ENCODE results near the gene MIB2. TPM values are rescaled to one million over a fixed set of nuclear protein-coding genes. Genes with fewer than 3 reads are reported as not detected.

MIB2 gene
- total RNA-seq, 1 donor from 2014 or later = 7.5 TPM

DNA sequence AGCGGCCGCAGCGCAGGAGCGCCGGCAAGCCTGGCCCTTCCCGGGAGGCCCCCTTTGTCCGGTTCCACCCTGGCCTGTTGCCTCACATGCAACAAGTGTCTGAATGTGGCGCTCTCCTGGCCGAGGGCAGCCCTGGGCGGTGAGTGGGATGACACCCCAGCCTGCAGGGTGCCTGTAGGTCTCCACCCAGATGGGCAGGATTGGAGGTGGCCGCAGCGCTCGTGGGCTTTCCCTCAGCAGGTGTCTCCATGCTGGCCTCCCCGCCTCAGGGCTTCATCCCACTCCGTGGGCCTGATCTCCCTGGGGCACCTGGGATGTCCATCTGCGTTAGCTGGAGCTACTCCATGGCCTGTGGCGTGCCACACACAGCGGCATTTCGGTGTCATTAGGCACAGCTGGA lies 1.5 kb downstream of the MIB2 start:
- H3K79me2 ChIP-seq (ENCODE audit: low read depth) = peaks cover 30% of the 10 kb centered on the region
- H3K27me3 Mint-ChIP-seq (ENCODE audit: insufficient read depth, low read depth) = no peaks in the 10 kb centered on the region
- peaks cover 11% of the 10 kb centered on the region for H3K4me1 ChIP-seq
- peaks cover 26% of the 10 kb centered on the region for H3K4me1 Mint-ChIP-seq
- H3K27me3 ChIP-seq = no peaks in the 10 kb centered on the region
- peaks cover 53% of the 10 kb centered on the region for H4K20me1 ChIP-seq (ENCODE audit: low read depth)
- H3F3A ChIP-seq (ENCODE audit: low read depth) = peaks cover 14% of the 10 kb centered on the region
- H3K9ac ChIP-seq = peak overlapping the region; percentile 91
- H3K36me3 Mint-ChIP-seq = peaks cover 8% of the 10 kb centered on the region
- TF ChIP-seq EZH2 (IDR thresholded peaks at IDR 0.05) (no peak), EZH2phosphoT487 (IDR thresholded peaks at IDR 0.05) (no peak)
- TF ChIP-seq, protein P1, sequence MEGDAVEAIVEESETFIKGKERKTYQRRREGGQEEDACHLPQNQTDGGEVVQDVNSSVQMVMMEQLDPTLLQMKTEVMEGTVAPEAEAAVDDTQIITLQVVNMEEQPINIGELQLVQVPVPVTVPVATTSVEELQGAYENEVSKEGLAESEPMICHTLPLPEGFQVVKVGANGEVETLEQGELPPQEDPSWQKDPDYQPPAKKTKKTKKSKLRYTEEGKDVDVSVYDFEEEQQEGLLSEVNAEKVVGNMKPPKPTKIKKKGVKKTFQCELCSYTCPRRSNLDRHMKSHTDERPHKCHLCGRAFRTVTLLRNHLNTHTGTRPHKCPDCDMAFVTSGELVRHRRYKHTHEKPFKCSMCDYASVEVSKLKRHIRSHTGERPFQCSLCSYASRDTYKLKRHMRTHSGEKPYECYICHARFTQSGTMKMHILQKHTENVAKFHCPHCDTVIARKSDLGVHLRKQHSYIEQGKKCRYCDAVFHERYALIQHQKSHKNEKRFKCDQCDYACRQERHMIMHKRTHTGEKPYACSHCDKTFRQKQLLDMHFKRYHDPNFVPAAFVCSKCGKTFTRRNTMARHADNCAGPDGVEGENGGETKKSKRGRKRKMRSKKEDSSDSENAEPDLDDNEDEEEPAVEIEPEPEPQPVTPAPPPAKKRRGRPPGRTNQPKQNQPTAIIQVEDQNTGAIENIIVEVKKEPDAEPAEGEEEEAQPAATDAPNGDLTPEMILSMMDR (IDR thresholded peaks at IDR 0.05) = no peak
- no peaks in the 10 kb centered on the region for H3K9me3 ChIP-seq (ENCODE audit: low read depth)
- H3K4me3 ChIP-seq = peak overlapping the region; percentile 92
- H3K4me2 ChIP-seq = peak overlapping the region; percentile 81
- no peak for DNase-seq (ENCODE audit: low spot score)
- no peaks in the 10 kb centered on the region for H3K9me3 Mint-ChIP-seq
- H3K27ac Mint-ChIP-seq = no peak overlapping the region
- peak overlapping the region; percentile 87 for H3K4me3 Mint-ChIP-seq
- H2AFZ ChIP-seq (replicated peaks) = no peak overlapping the region
- H3K36me3 ChIP-seq = no peaks in the 10 kb centered on the region
- H3K27ac ChIP-seq = no peak overlapping the region

DNA sequence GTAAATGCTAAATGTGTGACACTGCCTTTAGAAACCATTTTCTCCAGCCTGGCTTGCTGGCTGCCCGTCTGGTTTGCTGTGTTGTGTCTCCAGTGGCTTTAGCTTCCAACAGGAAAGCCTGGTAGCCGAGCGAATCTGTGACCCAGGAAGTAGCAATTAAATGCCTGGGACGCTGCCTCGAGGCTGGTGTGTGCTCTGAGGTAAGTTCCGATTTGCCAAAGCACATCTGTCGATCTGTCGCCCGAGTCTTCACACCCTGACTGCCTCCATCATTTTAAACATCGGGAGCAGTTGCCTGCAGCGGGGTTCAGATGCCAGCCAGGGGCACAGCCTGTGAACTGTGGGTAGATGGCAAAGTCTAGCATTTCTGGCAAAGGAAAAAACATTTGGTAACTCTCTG lies 2.2 kb downstream of the MIB2 start:
- DNase-seq (ENCODE audit: low spot score) = no peak
- Mint-ChIP-seq H3K4me3 (peak overlapping the region; percentile 87), H3K4me1 (peaks cover 27% of the 10 kb centered on the region), H3K27ac (no peak overlapping the region), H3K9me3 (no peaks in the 10 kb centered on the region), H3K27me3 (ENCODE audit: insufficient read depth, low read depth) (no peaks in the 10 kb centered on the region), H3K36me3 (peaks cover 5% of the 10 kb centered on the region)
- H4K20me1 ChIP-seq (ENCODE audit: low read depth) = peaks cover 59% of the 10 kb centered on the region
- no peaks in the 10 kb centered on the region for H3K36me3 ChIP-seq
- H2AFZ ChIP-seq (replicated peaks) = no peak overlapping the region
- H3K27ac ChIP-seq = no peak overlapping the region
- H3K9ac ChIP-seq = no peak overlapping the region
- H3K79me2 ChIP-seq (ENCODE audit: low read depth) = peaks cover 30% of the 10 kb centered on the region
- no peaks in the 10 kb centered on the region for H3K9me3 ChIP-seq (ENCODE audit: low read depth)
- H3K4me3 ChIP-seq = no peak overlapping the region
- H3K4me1 ChIP-seq = peaks cover 11% of the 10 kb centered on the region
- H3K4me2 ChIP-seq = no peak overlapping the region
- no peaks in the 10 kb centered on the region for H3K27me3 ChIP-seq
- TF ChIP-seq, protein P1 (IDR thresholded peaks at IDR 0.05) = no peak
- TF ChIP-seq EZH2 (IDR thresholded peaks at IDR 0.05) (no peak), EZH2phosphoT487 (IDR thresholded peaks at IDR 0.05) (no peak)
- H3F3A ChIP-seq (ENCODE audit: low read depth) = peaks cover 14% of the 10 kb centered on the region

DNA sequence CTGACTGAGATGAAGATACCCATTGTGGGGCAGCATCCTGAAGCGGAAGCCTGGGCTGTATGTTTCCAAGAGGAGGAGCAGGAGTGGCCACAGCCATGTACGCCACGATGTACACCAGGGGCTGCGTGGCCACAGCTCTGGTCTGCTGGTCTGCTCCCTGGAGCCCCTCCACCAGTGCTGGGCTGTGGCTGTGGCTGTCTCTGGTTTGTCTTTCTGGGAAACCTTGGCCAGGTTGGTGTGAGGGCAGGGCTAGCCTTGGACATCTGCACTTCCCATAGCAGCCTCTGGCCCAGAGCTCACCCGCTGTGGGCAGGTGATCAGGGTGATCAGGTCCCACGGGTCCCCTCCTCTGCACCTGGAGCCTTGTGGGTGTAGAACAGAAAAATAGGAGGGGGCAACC lies 2.6 kb downstream of the MIB2 start:
- Histone ChIP-seq H3F3A (ENCODE audit: low read depth) (peaks cover 14% of the 10 kb centered on the region), H2AFZ (replicated peaks) (no peak overlapping the region), H3K4me1 (peaks cover 11% of the 10 kb centered on the region), H3K4me3 (no peak overlapping the region), H3K36me3 (no peaks in the 10 kb centered on the region), H3K9me3 (ENCODE audit: low read depth) (no peaks in the 10 kb centered on the region), H3K27ac (no peak overlapping the region), H4K20me1 (ENCODE audit: low read depth) (peaks cover 59% of the 10 kb centered on the region), H3K79me2 (ENCODE audit: low read depth) (peaks cover 30% of the 10 kb centered on the region), H3K27me3 (no peaks in the 10 kb centered on the region), H3K9ac (no peak overlapping the region), H3K4me2 (no peak overlapping the region)
- Mint-ChIP-seq H3K27ac (no peak overlapping the region), H3K4me3 (peak overlapping the region; percentile 87), H3K9me3 (no peaks in the 10 kb centered on the region), H3K36me3 (peaks cover 6% of the 10 kb centered on the region), H3K4me1 (peaks cover 31% of the 10 kb centered on the region), H3K27me3 (ENCODE audit: insufficient read depth, low read depth) (no peaks in the 10 kb centered on the region)
- DNase-seq (ENCODE audit: low spot score) = no peak
- no peak for TF ChIP-seq EZH2 (IDR thresholded peaks at IDR 0.05)
- no peak for TF ChIP-seq EZH2phosphoT487 (IDR thresholded peaks at IDR 0.05)
- TF ChIP-seq, protein P1 (IDR thresholded peaks at IDR 0.05) = no peak

All from neural progenitor cell (in vitro differentiated cells).